Neural progenitor cell (in vitro differentiated cells): ENCODE data around the gene NXN.

ENCODE experiments used
- CTCF ChIP-seq: fragments of 200-600 bp; sonication (generic); IDR thresholded peaks from 2 replicates; pipeline ENCODE4 v1.5.1; 2017; ENCODE audit warnings: antibody characterized with exemption, mild to moderate bottlenecking
- EZH2 ChIP-seq: fragments of 200-600 bp; sonication (generic); IDR thresholded peaks from 2 replicates; pipeline ENCODE4 v1.6.1; 2017; ENCODE audit warnings: antibody characterized with exemption, mild to moderate bottlenecking, moderate library complexity
- EZH2phosphoT487 ChIP-seq: fragments of 200-600 bp; sonication (generic); IDR thresholded peaks from 2 replicates; pipeline ENCODE4 v1.6.1; 2017; ENCODE audit warnings: antibody characterized with exemption

GRCh38 chr17:811051-811784, 168.4 kb downstream of the NXN start:
- no peak for TF ChIP-seq CTCF
- TF ChIP-seq EZH2 = no peak
- no peak for TF ChIP-seq EZH2phosphoT487
